RKO (cell line): ENCODE results near the gene CACNA1F.

Experiments
- DNase-seq: peaks from one replicate; pipeline ENCODE4 v3.0.0-alpha.2; 2016; ENCODE audit warnings: low spot score

CACNA1F gene

DNA sequence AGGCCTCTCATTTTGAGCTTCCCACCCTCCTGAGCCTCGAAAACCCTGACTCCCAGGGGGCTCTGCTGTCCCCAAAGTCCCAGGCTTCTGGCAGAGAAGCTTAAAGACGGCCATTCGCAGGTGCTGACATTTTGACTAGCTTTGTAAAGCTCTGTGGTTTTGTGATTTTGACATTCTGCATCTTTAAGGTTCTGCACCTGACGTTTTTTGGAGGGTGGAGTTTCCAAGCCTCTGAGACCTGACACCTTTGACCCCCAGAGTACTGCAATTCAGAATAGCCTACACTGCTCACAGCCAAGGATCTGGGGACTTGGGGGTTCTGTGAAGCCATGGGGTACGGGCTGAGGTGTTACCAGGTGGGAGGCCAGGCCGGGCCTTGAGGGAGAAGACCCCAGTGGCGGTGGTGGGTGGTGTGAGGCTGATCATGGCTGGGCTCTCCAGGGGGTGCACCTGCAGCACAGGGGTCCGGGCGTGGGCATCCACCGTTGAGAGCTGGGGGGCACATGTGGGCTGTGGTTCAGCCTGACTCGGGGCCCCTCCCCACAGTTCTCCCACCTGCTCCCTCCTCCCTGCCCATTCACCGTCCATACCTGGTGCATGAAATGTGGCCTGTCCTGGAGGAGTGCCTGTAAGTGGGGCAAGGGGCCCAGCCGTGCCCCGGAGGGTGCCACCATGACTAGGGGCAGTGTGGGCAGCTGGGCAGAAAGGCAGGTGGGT is 24.1 kb upstream of the CACNA1F start:
- DNase-seq: no peak

DNA sequence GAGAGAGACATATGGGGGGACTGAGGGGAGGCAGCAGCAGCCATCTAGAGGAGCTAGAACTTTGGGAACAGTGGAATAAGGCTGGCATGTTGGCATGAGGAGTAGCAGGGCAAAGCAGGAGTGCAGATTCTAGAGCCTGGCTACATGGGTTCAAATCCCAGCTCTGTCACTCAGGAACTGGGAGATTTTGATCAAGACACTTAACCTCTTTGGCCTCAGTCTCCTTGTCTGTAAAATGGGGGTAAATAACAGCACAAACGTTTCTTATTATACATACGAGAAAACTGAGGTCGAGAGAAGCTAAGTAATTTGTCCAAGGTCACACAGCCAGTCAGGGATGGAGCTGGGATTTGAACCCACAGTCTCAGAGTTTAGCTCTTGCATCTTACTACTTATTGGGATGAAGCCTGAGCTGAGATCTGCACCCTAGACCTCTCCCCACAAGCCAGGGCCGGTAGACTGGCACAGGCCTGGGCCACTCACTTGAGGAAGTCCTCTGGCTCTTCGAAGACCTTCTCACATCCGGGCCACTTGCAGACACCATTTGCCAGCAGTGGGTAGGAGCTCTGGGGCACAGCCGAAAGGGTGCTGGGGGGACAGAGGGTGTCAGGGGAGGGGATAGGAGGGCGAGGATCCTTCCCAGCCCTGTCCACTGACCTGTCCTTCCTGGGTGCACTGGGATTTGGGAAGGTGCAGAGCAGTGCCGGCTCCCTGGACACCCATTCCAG is 23.3 kb upstream of the CACNA1F start:
- DNase-seq: no peak

- DNase-seq: no peak
Measured at GRCh38 chrX:49254639-49255038, 21.5 kb upstream of the CACNA1F start.

DNA sequence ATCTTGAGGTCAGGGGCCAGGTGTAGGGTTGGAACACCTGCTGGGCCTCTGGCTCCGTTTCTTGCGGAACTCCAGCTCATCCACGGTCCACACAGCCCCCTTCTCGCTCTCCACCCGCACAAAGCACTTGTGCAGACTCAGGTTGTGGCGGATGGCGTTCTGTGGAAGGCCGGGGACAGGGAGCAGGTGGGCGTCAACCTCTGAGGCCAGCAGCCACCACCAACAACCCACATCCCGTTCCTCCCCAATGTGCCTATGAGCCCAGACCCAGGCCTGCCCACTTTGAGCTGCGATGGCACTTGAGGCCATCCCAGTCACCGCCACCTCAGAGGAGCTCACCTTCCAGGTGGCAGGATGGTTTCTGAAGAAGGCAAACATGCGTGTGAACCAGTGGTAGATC is 18.2 kb upstream of the CACNA1F start:
- no peak for DNase-seq

- DNase-seq: no peak
Measured at GRCh38 chrX:49250578-49250977, 17.4 kb upstream of the CACNA1F start.

- no peak for DNase-seq
Measured at GRCh38 chrX:49250066-49250465, 16.9 kb upstream of the CACNA1F start.

DNA sequence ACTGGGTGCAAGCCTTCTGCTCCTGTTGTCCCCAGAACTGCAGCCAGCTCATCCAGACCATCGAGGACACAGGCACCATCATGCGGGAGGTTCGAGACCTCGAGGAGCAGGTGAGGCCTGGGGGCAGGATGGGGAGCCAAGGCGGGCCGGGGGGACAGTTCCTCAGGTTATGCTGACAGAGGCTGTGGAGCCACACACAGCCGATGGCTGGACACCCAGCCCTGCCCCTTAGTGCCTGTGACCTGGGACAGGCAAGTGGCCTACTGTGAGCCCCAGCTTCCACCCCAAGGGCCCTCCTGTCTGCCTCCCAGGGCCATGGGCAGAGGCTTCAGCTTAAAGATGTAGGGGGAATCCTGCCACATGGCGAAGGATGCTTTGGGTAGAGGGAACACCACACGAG is 16.5 kb upstream of the CACNA1F start:
- no peak for DNase-seq

- DNase-seq: no peak
Measured at GRCh38 chrX:49249071-49249470, 15.9 kb upstream of the CACNA1F start.

GRCh38 chrX:49247916-49248811 is 15.0 kb upstream of the CACNA1F start:
- DNase-seq: no peak

DNA sequence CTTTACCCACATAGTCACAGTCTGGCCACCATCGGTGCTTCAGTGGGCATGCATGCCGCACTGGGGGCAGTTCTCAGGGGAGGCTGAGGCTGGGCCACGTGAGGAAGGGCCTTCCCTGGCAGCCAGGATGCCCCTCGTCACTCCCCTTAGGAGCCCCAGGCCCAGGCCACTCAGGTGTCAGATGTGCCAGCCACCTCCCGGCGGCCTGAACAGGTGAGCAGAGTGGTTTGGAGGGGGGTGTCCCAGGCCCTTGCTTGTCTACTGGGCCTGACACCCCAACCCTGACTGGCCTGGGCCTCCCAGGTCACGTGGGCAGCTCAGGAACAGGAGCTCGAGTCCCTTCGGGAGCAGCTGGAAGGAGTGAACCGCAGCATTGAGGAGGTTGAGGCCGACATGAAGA is 14.2 kb upstream of the CACNA1F start:
- DNase-seq: no peak

DNA sequence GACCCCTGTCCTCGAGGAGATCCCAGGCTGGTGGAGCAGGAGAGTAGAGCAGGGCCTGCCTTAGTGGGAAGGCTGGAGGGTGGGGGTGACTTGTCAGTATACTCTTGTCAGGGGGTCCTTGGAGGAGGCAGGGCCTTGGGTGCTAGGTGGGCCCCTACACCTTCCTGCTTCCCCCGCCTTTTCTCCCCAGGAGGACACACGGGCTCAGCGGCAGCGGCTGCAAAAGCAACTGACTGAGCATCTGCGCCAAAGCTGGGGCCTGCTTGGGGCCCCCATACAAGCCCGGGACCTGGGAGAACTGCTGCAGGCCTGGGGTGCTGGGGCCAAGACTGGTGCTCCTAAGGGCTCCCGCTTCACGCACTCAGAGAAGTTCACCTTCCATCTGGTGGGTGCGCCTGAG is 13.4 kb upstream of the CACNA1F start:
- no peak for DNase-seq

GRCh38 chrX:49244207-49244606 is 11.1 kb upstream of the CACNA1F start:
- DNase-seq: no peak

DNA sequence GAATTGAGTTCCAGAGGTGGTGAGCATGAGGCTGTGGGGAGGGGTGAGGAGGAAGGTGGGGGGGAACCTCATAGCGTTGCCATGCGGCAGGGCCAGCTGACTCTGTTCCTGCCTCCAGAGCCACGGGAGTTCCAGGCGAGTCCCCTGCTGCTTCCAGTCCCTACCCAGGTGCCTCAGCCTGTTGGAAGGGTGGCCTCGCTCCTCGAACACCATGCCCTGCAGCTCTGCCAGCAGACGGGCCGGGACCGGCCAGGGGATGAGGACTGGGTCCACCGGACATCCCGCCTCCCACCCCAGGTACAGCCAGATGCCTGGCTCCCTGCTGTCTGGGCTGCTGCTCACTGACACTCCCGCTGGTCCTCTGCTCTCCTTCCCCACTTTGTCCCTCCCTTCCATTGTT is 10.0 kb upstream of the CACNA1F start:
- DNase-seq: no peak

DNA sequence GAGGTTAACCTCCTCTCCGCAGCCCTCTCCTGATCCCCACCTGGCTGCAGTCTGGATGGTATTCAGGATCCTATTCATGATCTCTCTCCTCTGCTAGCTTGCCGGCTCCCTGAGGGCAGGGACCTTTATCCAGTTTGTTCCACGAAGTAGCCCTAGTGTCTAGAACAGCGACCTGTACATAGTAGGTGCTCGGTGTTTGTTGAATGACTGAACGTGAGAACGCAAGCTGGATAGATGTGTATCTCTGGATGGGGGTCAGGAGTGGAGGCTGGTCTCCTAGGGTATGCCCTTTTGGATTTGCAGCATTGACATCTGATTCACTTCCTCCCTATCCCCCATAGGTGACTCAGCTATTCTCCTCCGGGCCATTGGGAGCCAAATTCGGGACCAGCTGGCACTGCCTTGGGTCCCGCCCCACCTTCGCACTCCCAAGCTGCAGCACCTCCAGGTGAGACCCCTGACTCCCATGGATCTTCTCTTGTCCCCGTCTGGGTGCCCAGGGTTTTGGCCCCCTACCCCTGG is 9.5 kb upstream of the CACNA1F start:
- DNase-seq: peak; percentile 27

- peak; percentile 11 for DNase-seq
Measured at GRCh38 chrX:49238735-49239134, 5.6 kb upstream of the CACNA1F start.

DNA sequence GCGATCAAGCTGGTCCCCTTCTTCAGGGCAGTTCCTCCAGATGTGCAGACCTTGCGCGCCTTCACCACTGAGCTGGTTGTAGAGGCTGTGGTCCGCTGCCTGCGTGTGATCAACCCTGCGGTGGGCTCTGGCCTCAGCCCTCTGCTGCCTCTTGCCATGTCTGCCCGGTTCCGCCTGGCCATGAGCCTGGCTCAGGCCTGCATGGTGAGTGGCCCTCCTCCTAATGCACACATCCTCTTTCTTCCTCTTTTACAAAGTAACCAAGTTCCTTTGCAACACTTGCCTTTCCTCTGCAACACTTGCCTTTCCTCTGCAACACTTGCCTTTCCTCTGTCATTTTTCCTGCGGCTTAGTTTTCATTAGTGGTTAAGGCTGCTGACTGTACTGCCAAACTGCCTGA is 3.9 kb upstream of the CACNA1F start:
- DNase-seq: no peak

DNA sequence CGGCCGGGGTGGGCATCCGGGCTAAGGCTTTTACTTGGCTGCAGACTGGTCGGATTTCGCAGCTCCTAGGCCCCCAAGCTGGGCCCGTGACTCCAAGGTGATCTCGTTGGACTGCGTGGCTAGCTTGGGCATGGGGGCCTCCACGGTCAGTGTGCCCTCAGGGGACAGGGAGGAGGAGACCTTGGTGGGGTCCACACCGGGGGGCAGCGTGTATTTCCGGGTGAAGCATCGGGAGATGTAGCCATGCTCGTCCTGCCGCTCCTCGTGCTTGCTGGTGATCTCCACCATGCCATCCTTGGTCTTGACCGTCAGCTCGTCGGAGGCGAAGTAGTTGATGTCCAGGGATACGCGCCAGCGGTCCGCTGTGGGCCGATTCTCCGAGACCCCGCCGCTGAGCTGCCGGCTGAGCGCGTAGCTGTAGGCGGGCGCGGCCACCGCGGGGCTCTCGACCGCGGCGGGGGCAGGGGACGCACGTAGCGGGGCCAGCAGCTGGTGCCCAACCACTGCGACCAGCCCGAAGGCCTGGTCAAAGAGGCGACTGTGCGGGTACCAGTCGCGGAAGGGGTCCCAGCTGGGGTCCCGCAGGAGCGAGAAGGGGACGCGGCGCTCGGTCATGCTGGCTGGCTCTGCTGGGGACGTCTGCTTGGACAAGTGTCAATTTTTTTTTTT is 881 bp upstream of the CACNA1F start:
- DNase-seq: no peak

DNA sequence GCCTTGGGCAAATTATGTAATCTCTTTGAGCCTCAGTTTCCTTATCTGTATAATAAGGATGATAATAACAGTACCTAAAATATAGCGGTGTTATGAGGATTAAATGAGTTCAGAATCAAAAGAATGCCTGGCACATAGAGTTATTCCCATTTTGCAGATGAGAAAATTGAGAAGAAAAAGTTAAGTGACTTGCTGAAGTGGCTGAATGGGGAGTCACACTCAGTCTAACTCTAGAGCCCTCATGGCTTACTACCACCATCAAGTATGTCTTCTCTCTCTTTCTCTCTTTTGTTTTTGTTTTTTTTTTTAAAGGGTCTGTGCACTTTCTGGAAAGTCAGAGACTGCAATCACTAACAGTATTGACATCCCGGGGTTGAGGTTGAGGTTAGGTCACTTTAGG is 615 bp downstream of the CACNA1F start:
- no peak for DNase-seq

DNA sequence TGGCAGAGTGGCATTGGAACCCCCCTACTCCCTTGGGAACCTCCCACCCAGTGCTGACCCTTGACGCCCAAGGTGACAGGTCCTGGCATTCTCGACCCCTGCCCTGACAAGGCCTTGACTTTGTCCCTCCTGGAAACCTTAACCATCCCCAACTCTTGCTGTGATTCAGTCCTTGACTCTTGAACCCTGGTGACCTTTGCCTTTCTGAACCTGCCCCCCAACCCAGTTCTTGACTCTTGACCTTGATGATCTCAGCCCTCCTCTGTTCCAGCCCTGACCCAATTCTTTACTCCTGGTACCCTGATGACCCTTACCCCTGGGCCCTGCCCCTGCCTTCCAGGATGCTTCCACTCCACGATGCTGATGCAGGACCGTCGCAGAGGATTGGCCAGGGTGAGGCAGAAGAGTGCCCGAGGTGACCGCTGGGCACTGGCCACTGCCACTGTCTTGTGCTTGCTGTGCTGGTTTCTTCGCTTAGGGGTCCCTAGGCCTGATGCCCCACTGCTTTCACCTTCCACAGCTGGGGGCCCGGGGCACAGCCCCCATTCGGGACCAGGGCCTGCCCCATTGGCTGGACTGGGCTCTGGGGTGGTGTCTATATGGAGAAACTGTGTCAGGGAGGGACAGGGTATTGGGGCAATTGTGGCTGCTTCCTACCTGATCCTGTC is 1.7 kb downstream of the CACNA1F start:
- no peak for DNase-seq

GRCh38 chrX:49230500-49231232 is 2.5 kb downstream of the CACNA1F start:
- no peak for DNase-seq

GRCh38 chrX:49228185-49228584 is 5.0 kb downstream of the CACNA1F start:
- no peak for DNase-seq
